Subcutaneous adipose tissue (tissue), 4 donors: ENCODE data around the gene KIF19. TPM values are rescaled to one million over a fixed set of nuclear protein-coding genes. Genes with fewer than 3 reads are reported as not detected.

Experiments used
- total RNA-seq, 4 donors: library from RNA; depleted of rRNA; stranded (reverse); fragments of >200 nt; gene quantifications; one replicate each; pipeline ENCODE4 v1.1.0, GENCODE V29; 2016
- TF ChIP-seq, protein P1 (sequence below): fragments of 450-650 bp; IDR thresholded peaks from one replicate; pipeline ENCODE4 v1.5.1; 2016; ENCODE audit warnings: low read depth, mild to moderate bottlenecking, control low read depth, antibody characterized with exemption, moderate library complexity

The KIF19 gene
- total RNA-seq, 4 donors from 2014 or later = 0.49 to 8.5 (median 0.89) TPM

GRCh38 chr17:74351552-74352210 lies 25.7 kb downstream of the KIF19 start:
- TF ChIP-seq, protein P1, sequence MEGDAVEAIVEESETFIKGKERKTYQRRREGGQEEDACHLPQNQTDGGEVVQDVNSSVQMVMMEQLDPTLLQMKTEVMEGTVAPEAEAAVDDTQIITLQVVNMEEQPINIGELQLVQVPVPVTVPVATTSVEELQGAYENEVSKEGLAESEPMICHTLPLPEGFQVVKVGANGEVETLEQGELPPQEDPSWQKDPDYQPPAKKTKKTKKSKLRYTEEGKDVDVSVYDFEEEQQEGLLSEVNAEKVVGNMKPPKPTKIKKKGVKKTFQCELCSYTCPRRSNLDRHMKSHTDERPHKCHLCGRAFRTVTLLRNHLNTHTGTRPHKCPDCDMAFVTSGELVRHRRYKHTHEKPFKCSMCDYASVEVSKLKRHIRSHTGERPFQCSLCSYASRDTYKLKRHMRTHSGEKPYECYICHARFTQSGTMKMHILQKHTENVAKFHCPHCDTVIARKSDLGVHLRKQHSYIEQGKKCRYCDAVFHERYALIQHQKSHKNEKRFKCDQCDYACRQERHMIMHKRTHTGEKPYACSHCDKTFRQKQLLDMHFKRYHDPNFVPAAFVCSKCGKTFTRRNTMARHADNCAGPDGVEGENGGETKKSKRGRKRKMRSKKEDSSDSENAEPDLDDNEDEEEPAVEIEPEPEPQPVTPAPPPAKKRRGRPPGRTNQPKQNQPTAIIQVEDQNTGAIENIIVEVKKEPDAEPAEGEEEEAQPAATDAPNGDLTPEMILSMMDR = no peak

- TF ChIP-seq, protein P1 = no peak
Measured at GRCh38 chr17:74353446-74354060, 27.5 kb downstream of the KIF19 start.

GRCh38 chr17:74354123-74354522 lies 28.1 kb downstream of the KIF19 start:
- TF ChIP-seq, protein P1 = no peak

- TF ChIP-seq, protein P1 = no peak
Measured at GRCh38 chr17:74354561-74354960, 28.5 kb downstream of the KIF19 start.

DNA sequence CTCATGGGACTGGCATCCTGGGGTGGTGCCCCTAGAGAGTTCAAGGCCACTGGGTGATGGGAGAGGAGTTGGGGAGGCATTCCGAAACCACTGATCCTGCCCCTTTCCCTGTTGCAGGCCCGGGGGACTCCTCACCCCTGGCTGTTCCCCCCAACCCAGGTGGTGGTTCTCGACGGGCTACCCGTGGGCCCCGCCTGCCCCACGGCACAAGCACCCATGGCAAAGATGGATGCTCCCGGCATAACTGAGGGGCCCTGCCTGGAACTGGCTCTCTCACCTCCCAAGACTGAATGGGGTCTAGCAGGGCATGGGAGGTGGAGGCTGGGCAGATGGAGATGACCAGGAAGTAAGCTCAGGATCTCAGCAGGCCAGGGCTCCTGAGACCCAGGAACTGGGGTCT lies 29.0 kb downstream of the KIF19 start:
- TF ChIP-seq, protein P1 = no peak

DNA sequence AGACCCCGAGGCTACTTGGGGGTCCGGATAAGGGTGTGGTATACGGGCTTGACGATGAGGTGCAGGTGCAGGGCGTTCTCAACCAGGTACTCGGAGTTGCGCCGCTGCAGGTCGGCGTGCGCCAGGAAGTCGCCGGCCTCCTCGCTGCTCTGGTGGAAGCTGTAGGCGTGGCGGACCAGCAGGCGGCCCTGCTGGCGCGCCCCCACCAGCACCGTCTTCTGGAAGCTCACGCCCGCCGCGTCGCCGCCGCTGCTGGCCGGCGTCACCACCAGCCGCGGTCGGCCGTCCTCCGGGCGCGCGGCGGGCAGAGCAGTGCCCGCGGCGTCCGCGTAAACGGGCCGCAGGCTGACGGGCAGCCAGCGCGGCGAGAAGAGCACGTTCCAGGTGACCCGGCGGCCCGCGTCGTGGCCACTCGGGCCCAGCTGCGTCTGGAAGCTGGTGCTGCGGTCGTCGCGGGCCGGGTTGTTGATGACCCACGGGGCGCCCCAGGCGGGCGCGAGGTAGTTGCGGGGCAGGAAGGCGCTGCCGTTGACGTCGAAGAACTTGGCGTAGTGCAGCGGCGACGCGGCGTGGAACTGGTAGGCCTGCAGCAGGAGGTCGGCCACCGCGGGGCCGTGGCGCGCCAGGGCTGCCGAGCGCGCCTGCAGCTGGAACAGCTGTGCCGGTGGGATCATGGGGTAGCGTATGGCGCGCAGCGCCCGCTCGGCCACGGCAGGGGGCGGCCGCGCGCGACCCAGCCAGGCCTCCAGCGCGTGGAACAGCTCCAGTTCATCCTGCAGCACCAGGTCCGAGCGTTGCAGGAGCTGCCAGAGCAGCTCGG lies 30.8 kb downstream of the KIF19 start:
- TF ChIP-seq, protein P1 = no peak

- TF ChIP-seq, protein P1 = no peak
Measured at GRCh38 chr17:74357466-74357809, 31.4 kb downstream of the KIF19 start.
